ENCODE measurements around the gene LGI4.

Gene LGI4

GRCh38 chr19:35124098-35125060, 10.5 kb downstream of the LGI4 start:
- TF ChIP-seq Cebpa-rat (IDR thresholded peaks at IDR 0.05) = no peak
- Histone ChIP-seq H3K4me1 (peaks cover 81% of the 10 kb centered on the region), H3K4me3 (peak overlapping the region; percentile 63), H3K4me2 (peak overlapping the region; percentile 82), H3K27ac (no peak overlapping the region), H3K36me3 (no peaks in the 10 kb centered on the region), H3K9ac (peak overlapping the region; percentile 25; the same call in 1 of the 2 replicates), H4K20me1 (no peaks in the 10 kb centered on the region), H3K27me3 (no peaks in the 10 kb centered on the region), H3K9me3 (no peaks in the 10 kb centered on the region)

GRCh38 chr19:35123573-35123972, 11.3 kb downstream of the LGI4 start:
- no peaks in the 10 kb centered on the region for H3K36me3 ChIP-seq
- H4K20me1 ChIP-seq = no peaks in the 10 kb centered on the region
- H3K4me1 ChIP-seq = peaks cover 89% of the 10 kb centered on the region
- peak overlapping the region; percentile 63 for H3K4me3 ChIP-seq
- H3K4me2 ChIP-seq = peak overlapping the region; percentile 82
- H3K9me3 ChIP-seq = no peaks in the 10 kb centered on the region
- no peaks in the 10 kb centered on the region for H3K27me3 ChIP-seq
- H3K9ac ChIP-seq = 0 out of 2 replicates have a peak overlapping the region, but pooled peaks have one; percentile 25
- no peak for TF ChIP-seq Cebpa-rat (IDR thresholded peaks at IDR 0.05)
- no peak overlapping the region for H3K27ac ChIP-seq

GRCh38 chr19:35122687-35123551, 11.9 kb downstream of the LGI4 start:
- Histone ChIP-seq H3K4me1 (peaks cover 89% of the 10 kb centered on the region), H3K4me2 (peak overlapping the region; percentile 82), H3K9me3 (no peaks in the 10 kb centered on the region), H4K20me1 (no peaks in the 10 kb centered on the region), H3K27ac (no peak overlapping the region), H3K27me3 (no peaks in the 10 kb centered on the region), H3K9ac (no peak overlapping the region), H3K4me3 (no peak overlapping the region), H3K36me3 (no peaks in the 10 kb centered on the region)
- no peak for TF ChIP-seq Cebpa-rat (IDR thresholded peaks at IDR 0.05)

- no peak overlapping the region for H3K27ac ChIP-seq
- no peaks in the 10 kb centered on the region for H3K27me3 ChIP-seq
- no peaks in the 10 kb centered on the region for H4K20me1 ChIP-seq
- TF ChIP-seq Cebpa-rat (IDR thresholded peaks at IDR 0.05) = no peak
- no peak overlapping the region for H3K9ac ChIP-seq
- H3K4me3 ChIP-seq = no peak overlapping the region
- no peaks in the 10 kb centered on the region for H3K9me3 ChIP-seq
- H3K4me2 ChIP-seq = peak overlapping the region; percentile 33
- H3K4me1 ChIP-seq = peaks cover 80% of the 10 kb centered on the region
- no peaks in the 10 kb centered on the region for H3K36me3 ChIP-seq
Observed at GRCh38 chr19:35120898-35121297, 14.0 kb downstream of the LGI4 start.

- H3K27ac ChIP-seq = no peak overlapping the region
- peak overlapping the region; percentile 33 for H3K4me2 ChIP-seq
- H3K9me3 ChIP-seq = no peaks in the 10 kb centered on the region
- H3K4me3 ChIP-seq = no peak overlapping the region
- H3K27me3 ChIP-seq = no peaks in the 10 kb centered on the region
- no peak for TF ChIP-seq Cebpa-rat (IDR thresholded peaks at IDR 0.05)
- H3K36me3 ChIP-seq = no peaks in the 10 kb centered on the region
- H3K9ac ChIP-seq = no peak overlapping the region
- no peaks in the 10 kb centered on the region for H4K20me1 ChIP-seq
- peaks cover 76% of the 10 kb centered on the region for H3K4me1 ChIP-seq
Observed at GRCh38 chr19:35120492-35120891, 14.4 kb downstream of the LGI4 start.

GRCh38 chr19:35119578-35120155, 15.2 kb downstream of the LGI4 start:
- Histone ChIP-seq H3K4me3 (no peak overlapping the region), H3K9ac (no peak overlapping the region), H3K4me2 (0 out of 2 replicates have a peak overlapping the region, but pooled peaks have one; percentile 36), H3K27me3 (no peaks in the 10 kb centered on the region), H3K4me1 (peaks cover 73% of the 10 kb centered on the region), H3K36me3 (no peaks in the 10 kb centered on the region), H3K27ac (peak overlapping the region; percentile 6; the same call in 1 of the 2 replicates), H4K20me1 (no peaks in the 10 kb centered on the region), H3K9me3 (no peaks in the 10 kb centered on the region)
- TF ChIP-seq Cebpa-rat (IDR thresholded peaks at IDR 0.05) = no peak

- Histone ChIP-seq H3K4me3 (no peak overlapping the region), H3K36me3 (no peaks in the 10 kb centered on the region), H3K9me3 (no peaks in the 10 kb centered on the region), H3K27me3 (no peaks in the 10 kb centered on the region), H3K27ac (no peak overlapping the region; the same call in 1 of the 2 replicates), H3K9ac (no peak overlapping the region), H4K20me1 (no peaks in the 10 kb centered on the region), H3K4me1 (peaks cover 73% of the 10 kb centered on the region), H3K4me2 (peak overlapping the region; percentile 36; the same call in 1 of the 2 replicates)
- no peak for TF ChIP-seq Cebpa-rat (IDR thresholded peaks at IDR 0.05)
Observed at GRCh38 chr19:35119091-35119490, 15.8 kb downstream of the LGI4 start.

GRCh38 chr19:35118268-35119020, 16.4 kb downstream of the LGI4 start:
- H3K9me3 ChIP-seq = no peaks in the 10 kb centered on the region
- peak overlapping the region; percentile 36; the same call in 1 of the 2 replicates for H3K4me2 ChIP-seq
- H3K4me1 ChIP-seq = peaks cover 66% of the 10 kb centered on the region
- H3K9ac ChIP-seq = no peak overlapping the region
- no peaks in the 10 kb centered on the region for H4K20me1 ChIP-seq
- H3K27ac ChIP-seq = peak overlapping the region; percentile 53; the same call in 1 of the 2 replicates
- no peak overlapping the region for H3K4me3 ChIP-seq
- H3K36me3 ChIP-seq = no peaks in the 10 kb centered on the region
- no peaks in the 10 kb centered on the region for H3K27me3 ChIP-seq
- TF ChIP-seq Cebpa-rat (IDR thresholded peaks at IDR 0.05) = no peak

GRCh38 chr19:35117799-35118198, 17.1 kb downstream of the LGI4 start:
- Histone ChIP-seq H3K4me2 (no peak overlapping the region), H3K9ac (no peak overlapping the region), H3K27me3 (no peaks in the 10 kb centered on the region), H3K9me3 (no peaks in the 10 kb centered on the region), H3K4me1 (peaks cover 60% of the 10 kb centered on the region), H3K4me3 (no peak overlapping the region), H4K20me1 (no peaks in the 10 kb centered on the region), H3K36me3 (no peaks in the 10 kb centered on the region), H3K27ac (no peak overlapping the region)
- no peak for TF ChIP-seq Cebpa-rat (IDR thresholded peaks at IDR 0.05)
